A549 (cell line): ENCODE measurements around the gene GRID1. TPM values are rescaled to one million over a fixed set of nuclear protein-coding genes. Genes with fewer than 3 reads are reported as not detected.
"Not testable (repeated sequence)": the region's sequence is repeated elsewhere in the genome, so short reads cannot be mapped to it uniquely, and the experiment has no call there.

Experiments used
- ATAC-seq, 2 experiments: fragments of 200-7000 bp in 1 of 2; fragments of >200 bp in 1 of 2; cut with Nextera tagmentation in 1 of 2; cut with Tn5 transposase in 1 of 2; 3 replicates each; pipeline versions ENCODE4 v1.8.0 to v1.9.1; 2018 to 2020; ENCODE audit warnings: mild to moderate bottlenecking in 1 of 2, moderate library complexity in 1 of 2
- CTCF ChIA-PET: fragments of 300-600 bp; sonication (Branson Sonifier 250); formaldehyde crosslinking; extraction: SDS; loops from one replicate; lab custom pipeline; 2021; ENCODE audit warnings: antibody characterized with exemption, inconsistent platforms; lab: Yijun Ruan, JAX
- POLR2A ChIA-PET: fragments of 350-600 bp; formaldehyde crosslinking; extraction: SDS; loops from one replicate; lab custom pipeline; 2021; ENCODE audit warnings: antibody characterized with exemption, inconsistent platforms; lab: Yijun Ruan, JAX
- DNase-seq, 2 experiments: peaks; one replicate each; pipeline versions ENCODE4 v3.0.0 to v3.0.0-alpha.2; 2011 to 2016; ENCODE audit warnings: low read depth in 1 of 2, low spot score in 1 of 2
- FAIRE-seq: peaks from 2 replicates; lab custom pipeline; 2011; peaks lifted over from hg19 to GRCh38; lab: Jason Lieb, UNC
- H3K27ac ChIP-seq, 2 experiments: fragments of >200 bp; sonication (Bioruptor Twin); formaldehyde crosslinking; 3 replicates each; pipeline ENCODE4 v1.5.1; 2016 to 2017
- H3K4me1 ChIP-seq: fragments of >200 bp; sonication (Bioruptor Twin); formaldehyde crosslinking; 3 replicates; pipeline ENCODE4 v1.6.1; 2016
- H3K4me2 ChIP-seq: fragments of >200 bp; sonication (Bioruptor Twin); formaldehyde crosslinking; 3 replicates; pipeline ENCODE4 v1.6.1; 2016
- H3K4me3 ChIP-seq: fragments of >200 bp; sonication (Bioruptor Twin); formaldehyde crosslinking; 3 replicates; pipeline ENCODE4 v1.5.1; 2016
- H3K9me3 ChIP-seq: fragments of >200 bp; sonication (Bioruptor Twin); formaldehyde crosslinking; 3 replicates; pipeline ENCODE4 v1.6.1; 2016
- BCL3 ChIP-seq: fragments of >200 bp; sonication (Bioruptor Twin); formaldehyde crosslinking; IDR thresholded peaks from 3 replicates; pipeline ENCODE4 v1.6.1; 2016
- CHD4 ChIP-seq: fragments of 200-600 bp; sonication (generic); IDR thresholded peaks from 2 replicates; pipeline ENCODE4 v1.6.1; 2016; ENCODE audit warnings: antibody characterized with exemption, mild to moderate bottlenecking, borderline replicate concordance
- E2F6 ChIP-seq: IDR thresholded peaks from 2 replicates; pipeline ENCODE4 v1.6.1; 2012; ENCODE audit warnings: low read depth, borderline replicate concordance
- EHMT2 ChIP-seq: fragments of 200-600 bp; sonication (generic); IDR thresholded peaks from 2 replicates; pipeline ENCODE4 v1.6.1; 2016; ENCODE audit warnings: antibody characterized with exemption, low read depth, mild to moderate bottlenecking, moderate library complexity
- EP300 ChIP-seq, 2 experiments: fragments of >200 bp; sonication (Bioruptor Twin); formaldehyde crosslinking; IDR thresholded peaks; 2 replicates in 1 of 2; 3 replicates in 1 of 2; pipeline ENCODE4 v1.6.1; 2016 to 2017
- FOSL2 ChIP-seq, 2 experiments: fragments of 450-650 bp in 1 of 2; fragments of >200 bp in 1 of 2; sonication (Bioruptor Twin) in 1 of 2; formaldehyde crosslinking; IDR thresholded peaks; 2 replicates each; pipeline versions ENCODE4 v1.5.0 to v1.6.1; 2016 to 2020; ENCODE audit warnings: mild to moderate bottlenecking in 1 of 2, moderate library complexity in 1 of 2
- FOXS1 ChIP-seq: fragments of 250-450 bp; sonication (Bioruptor Pico); IDR thresholded peaks from 2 replicates; pipeline ENCODE4 v1.5.0; 2020; ENCODE audit warnings: mild to moderate bottlenecking, moderate library complexity
- GATA3 ChIP-seq: IDR thresholded peaks from 2 replicates; pipeline ENCODE4 v1.6.1; 2012; ENCODE audit warnings: borderline replicate concordance
- HOXA7 ChIP-seq: fragments of 250-450 bp; sonication (Bioruptor Pico); IDR thresholded peaks from 2 replicates; pipeline ENCODE4 v1.5.0; 2020; ENCODE audit warnings: mild to moderate bottlenecking, moderate library complexity
- JUNB ChIP-seq: fragments of >200 bp; sonication (Bioruptor Twin); formaldehyde crosslinking; IDR thresholded peaks from 2 replicates; pipeline ENCODE4 v1.6.1; 2016
- KDM1A ChIP-seq: fragments of 200-600 bp; sonication (generic); IDR thresholded peaks from 2 replicates; pipeline ENCODE4 v1.6.1; 2016; ENCODE audit warnings: low read depth, mild to moderate bottlenecking
- MAFK ChIP-seq: fragments of 450-650 bp; IDR thresholded peaks from 2 replicates; pipeline ENCODE4 v1.6.1; 2014; ENCODE audit not compliant: partially characterized antibody
- NPAS2 ChIP-seq: fragments of 250-450 bp; sonication (Bioruptor Pico); IDR thresholded peaks from 2 replicates; pipeline ENCODE4 v1.8.0; 2022; ENCODE audit warnings: mild to moderate bottlenecking, moderate library complexity, borderline replicate concordance
- PBX3 ChIP-seq: IDR thresholded peaks from 2 replicates; pipeline ENCODE4 v1.6.1; 2012
- PHF8 ChIP-seq: fragments of 200-600 bp; sonication (generic); IDR thresholded peaks from 2 replicates; pipeline ENCODE4 v1.6.1; 2016; ENCODE audit warnings: low read depth, mild to moderate bottlenecking, antibody characterized with exemption, moderate library complexity, borderline replicate concordance
- RCOR1 ChIP-seq: fragments of 150-350 bp; IDR thresholded peaks from 2 replicates; pipeline ENCODE4 v1.6.1; 2014; ENCODE audit warnings: antibody characterized with exemption, low read length, low read depth
- WGBS: methylation state at CpG from one replicate; pipeline ENCODE4 v1.1.6; 2017; ENCODE audit errors: missing lambda C conversion rate; 5-methylcytosine and 5-hydroxymethylcytosine counted together
- polyA plus RNA-seq, 4 experiments: library from polyadenylated mRNA; depleted of rRNA in 3 of 4; stranded (reverse); fragments of >200 nt; fragmentation: RNase III in 1 of 4; extraction: RNeasy Plus Mini Kit Qiagen cat#74134 plus additional on column Dnase treatment in 1 of 4; gene quantifications; 2 replicates in 3 of 4; 3 replicates in 1 of 4; pipeline ENCODE4 v1.2.3, GENCODE V29; 2011 to 2017

GRID1 gene
- polyA plus RNA-seq, 2 of the 4 experiments (the other 2 are of a cell fraction) = 0.14 to 0.30 TPM

- CTCF ChIA-PET = no interaction called here
- H3K27ac ChIP-seq = no peak overlapping the region
- ATAC-seq (no peak), DNase-seq (no peak), FAIRE-seq (no peak)
- H3K4me1 ChIP-seq = no peaks in the 10 kb centered on the region
- no peak overlapping the region for H3K4me3 ChIP-seq
- H3K9me3 ChIP-seq = no peaks in the 10 kb centered on the region
- POLR2A ChIA-PET = no interaction called here
- TF ChIP-seq EP300 (IDR thresholded peaks at IDR 0.05) (no peak), CHD4 (no peak), GATA3 (no peak), FOSL2 (IDR thresholded peaks at IDR 0.05) (no peak), FOSL2 (CRISPR knock-in tag; IDR thresholded peaks at IDR 0.05) (no peak), E2F6 (no peak), HOXA7 (CRISPR knock-in tag) (no peak), BCL3 (no peak), PBX3 (no peak), FOXS1 (CRISPR knock-in tag) (no peak), EHMT2 (no peak), JUNB (no peak), KDM1A (no peak)
- no peak overlapping the region for H3K4me2 ChIP-seq
- WGBS = 51% methylated on average over 2 of the region's 2 CpGs
These were observed 663.8 kb downstream of the GRID1 start for GRCh38 chr10:85702768-85703167.

GRCh38 chr10:85699066-85699465 is 667.5 kb downstream of the GRID1 start:
- FAIRE-seq, POLR2A ChIA-PET, CTCF ChIA-PET, DNase-seq, H3K4me3 ChIP-seq, H3K9me3 ChIP-seq, H3K27ac ChIP-seq, H3K4me2 ChIP-seq, ATAC-seq, H3K4me1 ChIP-seq: not testable (repeated sequence)
- 54% methylated on average over 4 of the region's 4 CpGs for WGBS

GRCh38 chr10:85696893-85697292 is 669.7 kb downstream of the GRID1 start:
- Histone ChIP-seq H3K4me2 (no peak overlapping the region), H3K4me3 (no peak overlapping the region), H3K27ac (no peak overlapping the region), H3K4me1 (no peaks in the 10 kb centered on the region), H3K9me3 (no peaks in the 10 kb centered on the region)
- POLR2A ChIA-PET = no interaction called here
- no peak for FAIRE-seq
- 91% methylated on average over 1 of the region's 1 CpG for WGBS
- TF ChIP-seq MAFK (peak; percentile 61), E2F6 (no peak)
- ATAC-seq = no peak
- no peak for DNase-seq
- CTCF ChIA-PET = no interaction called here

DNA sequence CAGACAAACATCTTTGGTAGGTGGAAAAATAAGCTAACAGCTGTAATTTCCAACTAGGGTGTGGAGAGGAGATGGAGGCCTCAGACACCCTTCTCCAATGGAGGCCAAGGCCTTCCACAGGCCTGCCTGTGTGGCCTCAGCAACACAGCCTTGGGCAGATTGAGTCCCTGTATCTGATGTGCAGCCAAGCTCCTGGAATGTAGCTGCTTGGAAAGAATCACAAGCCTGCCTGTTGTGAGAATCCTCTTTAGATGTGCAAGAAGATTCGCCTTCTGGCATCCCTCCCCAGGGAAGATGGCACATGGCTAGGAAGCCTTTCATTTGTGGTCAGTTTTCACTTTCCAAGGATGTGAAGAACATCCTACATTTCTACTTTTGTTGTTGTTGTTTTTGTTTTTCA is 684.0 kb downstream of the GRID1 start:
- no peaks in the 10 kb centered on the region for H3K9me3 ChIP-seq
- ChIA-PET CTCF (no interaction called here), POLR2A (no interaction called here)
- H3K4me3 ChIP-seq = no peak overlapping the region
- ATAC-seq (no peak), DNase-seq (no peak), FAIRE-seq (no peak)
- H3K4me2 ChIP-seq = no peak overlapping the region
- no peak overlapping the region for H3K27ac ChIP-seq
- TF ChIP-seq RCOR1 = no peak
- no peak for TF ChIP-seq EHMT2
- no peak for TF ChIP-seq PHF8
- no peak for TF ChIP-seq GATA3
- TF ChIP-seq E2F6 = no peak
- TF ChIP-seq NPAS2 (CRISPR knock-in tag) = no peak
- 85% methylated on average over 1 of the region's 1 CpG for WGBS
- no peaks in the 10 kb centered on the region for H3K4me1 ChIP-seq
